GM21528 (cell line): ENCODE measurements around the gene INTS6L.

Experiments
- ATAC-seq: cut with Tn5 transposase; IDR thresholded peaks from one replicate; pipeline ENCODE4 v1.9.1; 2021; ENCODE audit warnings: mild to moderate bottlenecking, moderate library complexity; ENCODE audit not compliant: unreplicated experiment, low FRiP score

INTS6L gene

DNA sequence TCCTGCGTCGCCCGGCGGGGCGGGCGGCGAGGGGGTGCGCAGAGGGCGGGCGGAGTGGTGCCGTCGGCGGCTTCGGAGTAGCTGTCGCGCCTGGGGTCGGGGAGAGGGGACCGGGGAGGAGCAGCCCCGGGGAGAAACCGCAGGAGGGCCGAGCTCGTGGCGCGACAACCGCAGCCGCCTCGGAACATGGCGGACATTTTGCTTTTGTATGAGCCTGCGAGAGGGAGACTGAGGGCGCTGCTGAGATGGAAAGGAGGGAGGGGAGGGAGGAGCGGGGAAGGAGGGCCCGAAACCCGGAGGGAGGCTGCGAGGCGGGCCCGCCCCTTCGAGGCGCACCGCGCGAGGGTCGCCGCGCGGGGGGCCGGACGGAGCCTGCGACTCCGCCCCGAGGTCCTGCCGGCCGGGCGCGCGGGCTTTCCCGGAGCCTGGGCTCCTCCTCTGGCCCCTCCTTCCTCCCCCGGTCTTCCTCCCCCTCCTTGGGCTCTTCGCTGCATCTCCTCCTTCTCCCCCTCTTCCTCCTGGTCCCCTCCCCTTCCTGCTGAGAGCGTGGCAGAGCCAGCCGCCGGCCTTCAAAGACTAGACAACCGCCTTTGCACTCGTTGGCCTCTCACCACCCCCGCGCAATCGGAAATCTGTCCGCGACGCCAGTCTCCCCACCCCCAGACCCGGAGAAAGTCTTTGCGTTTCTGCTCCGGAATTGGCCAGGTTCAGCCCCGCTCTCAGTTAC, 1.1 kb downstream of the INTS6L start:
- ATAC-seq, result peak; percentile 66

- no peak for ATAC-seq
Measured at GRCh38 chrX:135522132-135522530, 1.7 kb downstream of the INTS6L start.

- ATAC-seq, result no peak
Measured at GRCh38 chrX:135522878-135523693, 2.6 kb downstream of the INTS6L start.

GRCh38 chrX:135528254-135528653, 7.8 kb downstream of the INTS6L start:
- no peak for ATAC-seq

- ATAC-seq, result no peak
Measured at GRCh38 chrX:135528756-135529155, 8.3 kb downstream of the INTS6L start.

GRCh38 chrX:135530097-135530496, 9.6 kb downstream of the INTS6L start:
- ATAC-seq, result no peak

DNA sequence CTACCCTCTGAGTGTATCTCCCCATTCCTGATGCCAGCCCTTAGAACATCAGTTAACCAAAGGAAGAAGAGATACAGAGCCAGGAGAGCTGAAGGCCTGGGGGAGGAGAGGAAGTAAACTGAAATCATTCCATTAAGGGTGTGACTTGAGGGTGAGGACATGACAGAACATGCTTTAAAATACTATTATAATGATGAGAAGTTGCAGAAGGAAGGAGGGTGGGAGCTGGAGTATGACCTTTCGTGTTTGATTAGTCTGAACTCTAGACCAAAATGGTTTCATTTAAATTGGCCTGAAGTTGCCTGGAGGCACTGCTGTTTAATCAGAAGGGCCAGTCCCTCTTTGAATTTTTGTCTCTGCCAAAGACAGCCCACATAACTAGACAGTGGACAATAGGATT, 11.4 kb downstream of the INTS6L start:
- no peak for ATAC-seq

- no peak for ATAC-seq
Measured at GRCh38 chrX:135535077-135535940, 14.8 kb downstream of the INTS6L start.

DNA sequence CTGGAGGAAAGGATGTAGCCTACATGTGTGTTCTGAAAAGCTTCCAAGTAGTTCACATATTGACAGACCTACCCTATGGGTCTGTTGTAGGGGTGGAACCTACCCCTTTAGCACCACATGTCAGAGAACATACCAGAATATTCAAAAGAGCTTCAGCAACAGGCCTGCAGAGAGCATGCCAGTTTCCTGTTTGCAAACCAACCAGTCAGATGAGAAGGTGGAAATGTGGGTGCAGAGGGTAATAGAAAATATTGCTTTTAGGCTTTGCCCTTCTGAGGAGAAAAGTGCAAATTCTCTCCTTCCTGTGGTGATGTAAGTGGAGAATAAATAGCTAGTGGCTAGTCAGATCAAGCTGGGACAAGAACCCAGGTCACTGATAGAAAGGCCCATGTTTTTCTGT, 16.4 kb downstream of the INTS6L start:
- ATAC-seq, result no peak

- no peak for ATAC-seq
Measured at GRCh38 chrX:135541351-135541750, 20.9 kb downstream of the INTS6L start.

- no peak for ATAC-seq
Measured at GRCh38 chrX:135543172-135543571, 22.7 kb downstream of the INTS6L start.

- no peak for ATAC-seq
Measured at GRCh38 chrX:135543924-135544323, 23.5 kb downstream of the INTS6L start.

DNA sequence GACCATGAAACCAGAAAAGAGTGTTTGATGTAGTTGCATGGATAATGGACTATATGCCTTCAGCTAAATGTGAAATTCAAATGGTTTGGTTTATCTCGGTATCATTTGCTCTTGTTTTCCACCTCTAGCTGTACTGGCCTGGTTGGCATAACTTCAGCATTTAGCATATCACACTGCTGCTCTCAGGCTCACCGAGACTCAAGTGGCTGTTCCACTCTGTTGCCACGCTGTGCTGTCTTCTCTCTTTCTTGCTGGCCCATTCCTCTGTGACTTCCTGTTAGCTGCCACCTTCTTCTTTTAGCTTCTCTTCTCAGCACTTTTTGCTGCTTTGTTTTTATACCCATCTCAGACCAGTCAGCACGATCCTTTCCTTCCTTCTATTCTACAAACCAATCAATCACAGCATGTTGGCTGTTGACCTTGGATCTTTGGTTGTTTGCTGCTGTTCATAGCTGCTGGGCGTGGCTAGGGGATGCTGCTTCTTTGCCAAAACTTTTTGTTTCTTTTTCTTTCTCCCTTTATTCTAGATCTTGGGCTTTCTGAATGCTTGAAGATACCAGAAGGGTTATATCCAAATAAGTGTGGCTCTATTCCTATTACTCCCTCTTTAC, 24.0 kb downstream of the INTS6L start:
- ATAC-seq, result no peak

GRCh38 chrX:135547767-135548166, 27.3 kb downstream of the INTS6L start:
- ATAC-seq, result no peak

DNA sequence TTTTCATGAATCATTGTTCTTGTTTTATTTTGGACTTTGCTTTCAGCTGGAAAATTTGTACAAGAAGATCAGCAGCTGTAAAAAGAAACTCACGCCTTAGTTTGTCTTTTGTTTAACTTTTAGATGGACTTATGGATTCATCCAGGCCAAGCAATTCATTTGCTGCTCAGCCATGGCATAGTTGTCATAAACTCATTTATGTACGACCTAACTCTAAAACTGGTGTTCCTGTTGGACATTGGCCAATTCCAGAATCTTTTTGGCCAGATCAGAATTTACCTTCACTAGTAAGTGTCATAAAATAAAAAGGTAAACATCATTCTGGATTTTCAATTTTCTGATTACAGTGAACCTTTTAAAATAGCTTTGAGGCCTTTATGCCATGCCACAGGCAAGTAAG, 29.1 kb downstream of the INTS6L start:
- no peak for ATAC-seq

GRCh38 chrX:135556055-135556454, 35.6 kb downstream of the INTS6L start:
- ATAC-seq, result no peak

GRCh38 chrX:135557344-135557743, 36.9 kb downstream of the INTS6L start:
- no peak for ATAC-seq

DNA sequence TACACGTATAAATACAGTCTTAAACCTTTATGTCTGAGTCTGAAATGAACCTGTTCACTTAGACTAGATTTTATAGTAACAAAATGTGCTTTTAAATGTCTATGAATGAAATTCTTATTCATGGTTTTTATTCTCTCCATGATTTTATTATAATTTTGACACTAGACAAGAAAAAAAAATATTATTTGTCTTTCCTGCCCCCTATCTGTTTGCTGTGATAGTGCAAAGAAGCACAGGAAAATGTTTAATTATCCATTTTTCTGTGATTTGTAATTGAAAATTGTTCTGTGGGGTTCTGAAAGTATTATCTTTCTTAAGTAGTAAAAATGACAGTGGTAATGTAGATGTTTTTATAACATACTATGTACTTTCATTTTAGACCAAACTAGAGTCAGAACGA, 52.0 kb downstream of the INTS6L start:
- no peak for ATAC-seq

DNA sequence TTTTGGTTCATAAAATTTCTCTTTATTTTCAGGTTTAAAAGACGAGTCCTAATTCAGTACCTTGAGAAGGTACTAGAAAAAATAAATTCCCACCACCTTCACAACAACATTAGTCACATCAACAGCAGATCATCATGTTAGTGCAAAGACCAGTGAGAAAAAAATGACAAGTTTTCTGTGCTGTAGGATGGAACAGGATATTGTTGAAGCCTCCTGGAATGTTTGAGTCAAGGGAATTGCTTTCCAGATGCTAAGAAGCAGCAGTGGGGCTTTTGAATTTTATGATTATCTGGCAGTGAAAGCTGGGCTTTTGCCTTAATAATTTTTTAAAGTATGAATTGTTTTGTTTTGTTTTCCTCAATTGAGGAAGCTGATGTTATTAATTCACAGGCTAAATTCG, 61.0 kb downstream of the INTS6L start:
- no peak for ATAC-seq

DNA sequence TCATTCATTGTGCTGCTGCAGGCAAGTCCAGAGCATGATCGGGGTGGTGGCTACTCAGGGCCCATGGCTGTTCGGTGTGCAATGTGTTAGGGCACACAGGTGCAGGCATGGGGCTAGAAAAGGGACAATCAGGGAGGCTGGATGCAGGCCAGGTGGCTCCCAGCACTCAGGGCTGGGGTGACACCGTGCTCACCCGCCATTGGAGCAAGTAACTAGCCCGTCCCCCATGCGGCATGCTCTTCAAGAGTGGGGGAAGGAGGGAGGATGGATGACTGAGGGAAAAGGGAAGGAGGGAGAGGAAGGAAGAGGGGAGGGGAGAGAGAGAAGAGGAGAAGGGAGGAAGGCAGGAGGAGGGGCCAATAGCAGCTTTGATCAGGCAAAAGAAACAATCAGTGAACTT, 64.7 kb downstream of the INTS6L start:
- ATAC-seq, result no peak

GRCh38 chrX:135591871-135592270, 71.4 kb downstream of the INTS6L start:
- ATAC-seq, result no peak
